ENCODE results near the gene TLR10.
"Not testable (repeated sequence)": the region's sequence is repeated elsewhere in the genome, so short reads cannot be mapped to it uniquely, and the experiment has no call there.

TLR10 gene

GRCh38 chr4:38769857-38770256 is 12.9 kb downstream of the TLR10 start:
- Histone ChIP-seq H3K4me1 (ENCODE audit: insufficient read depth, low read length) (no peaks in the 10 kb centered on the region), H3K9me3 (ENCODE audit: low read length) (no peaks in the 10 kb centered on the region), H3K36me3 (ENCODE audit: insufficient read depth, low read length) (no peaks in the 10 kb centered on the region), H3K4me3 (ENCODE audit: low read length) (no peak overlapping the region), H2AFZ (ENCODE audit: low read depth, low read length) (no peak overlapping the region), H3K27me3 (ENCODE audit: insufficient read depth, low read length) (no peaks in the 10 kb centered on the region)

- H3K4me1 ChIP-seq (ENCODE audit: insufficient read depth, low read length), result no peaks in the 10 kb centered on the region
Measured at GRCh38 chr4:38769441-38769840, 13.3 kb downstream of the TLR10 start.

GRCh38 chr4:38768968-38769394 is 13.8 kb downstream of the TLR10 start:
- no peaks in the 10 kb centered on the region for H3K36me3 ChIP-seq (ENCODE audit: insufficient read depth, low read length)
- H3K4me3 ChIP-seq (ENCODE audit: low read length), result no peak overlapping the region
- no peaks in the 10 kb centered on the region for H3K27me3 ChIP-seq (ENCODE audit: insufficient read depth, low read length)
- no peaks in the 10 kb centered on the region for H3K4me1 ChIP-seq (ENCODE audit: insufficient read depth, low read length)
- no peak overlapping the region for H2AFZ ChIP-seq (ENCODE audit: low read depth, low read length)
- no peaks in the 10 kb centered on the region for H3K9me3 ChIP-seq (ENCODE audit: low read length)

More at GRCh38 chr4:38769441-38769840, 13.3 kb downstream of the TLR10 start:
- Histone ChIP-seq H3K36me3 (ENCODE audit: insufficient read depth, low read length) (no peaks in the 10 kb centered on the region), H3K27me3 (ENCODE audit: insufficient read depth, low read length) (no peaks in the 10 kb centered on the region), H2AFZ (ENCODE audit: low read depth, low read length) (no peak overlapping the region), H3K4me3 (ENCODE audit: low read length) (no peak overlapping the region), H3K9me3 (ENCODE audit: low read length) (no peaks in the 10 kb centered on the region)

GRCh38 chr4:38766940-38767339 is 15.8 kb downstream of the TLR10 start:
- H3K36me3 ChIP-seq (ENCODE audit: insufficient read depth, low read length); H3K4me3 ChIP-seq (ENCODE audit: low read length); H3K4me1 ChIP-seq (ENCODE audit: insufficient read depth, low read length); H2AFZ ChIP-seq (ENCODE audit: low read depth, low read length); H3K27me3 ChIP-seq (ENCODE audit: insufficient read depth, low read length); H3K9me3 ChIP-seq (ENCODE audit: low read length): not testable (repeated sequence)

DNA sequence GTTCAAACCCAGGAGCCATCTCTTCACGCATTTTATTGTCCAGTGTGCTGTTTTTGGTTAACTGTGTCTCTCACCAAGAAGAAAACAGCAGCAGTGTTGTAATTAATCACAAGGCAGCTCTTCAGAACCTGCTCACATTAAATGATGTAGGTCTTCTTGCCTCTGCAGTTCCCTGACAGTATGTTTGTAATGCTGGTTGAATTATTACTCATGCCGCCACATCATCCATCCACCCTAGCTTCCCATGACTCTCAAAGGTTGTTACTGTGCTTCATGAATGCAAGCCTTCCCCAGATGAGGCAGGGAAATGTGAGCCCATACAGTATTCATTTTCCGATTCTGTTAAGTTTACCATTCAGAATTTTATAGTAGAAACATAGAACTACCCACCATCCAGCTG is 17.4 kb downstream of the TLR10 start:
- Histone ChIP-seq H3K36me3 (ENCODE audit: insufficient read depth, low read length) (no peaks in the 10 kb centered on the region), H3K4me3 (ENCODE audit: low read length) (no peak overlapping the region), H3K4me1 (ENCODE audit: insufficient read depth, low read length) (no peaks in the 10 kb centered on the region), H3K27me3 (ENCODE audit: insufficient read depth, low read length) (no peaks in the 10 kb centered on the region), H3K9me3 (ENCODE audit: low read length) (no peaks in the 10 kb centered on the region), H2AFZ (ENCODE audit: low read depth, low read length) (no peak overlapping the region)

DNA sequence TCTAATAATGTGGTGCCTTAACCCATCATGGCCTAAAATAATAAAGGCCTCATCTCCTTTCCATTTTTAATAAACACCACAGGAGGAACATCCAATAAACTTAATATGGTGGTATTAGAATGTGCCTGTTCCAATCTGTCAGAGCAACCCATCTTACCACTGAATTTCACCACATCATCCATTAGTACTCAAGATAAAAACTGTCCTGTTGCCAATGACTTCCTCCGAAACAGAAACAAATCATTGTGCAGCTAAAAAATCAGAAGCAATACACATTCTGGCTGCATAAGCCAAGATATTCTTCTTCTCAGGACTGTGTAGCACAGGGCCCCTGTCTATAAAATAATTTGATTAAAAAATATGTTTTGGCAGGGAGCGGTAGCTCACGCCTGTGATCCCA is 18.5 kb downstream of the TLR10 start:
- no peaks in the 10 kb centered on the region for H3K9me3 ChIP-seq (ENCODE audit: low read length)

GRCh38 chr4:38762560-38762959 is 20.2 kb downstream of the TLR10 start:
- Histone ChIP-seq H2AFZ (ENCODE audit: low read depth, low read length) (no peak overlapping the region), H3K4me3 (ENCODE audit: low read length) (no peak overlapping the region), H3K4me1 (ENCODE audit: insufficient read depth, low read length) (no peaks in the 10 kb centered on the region), H3K9me3 (ENCODE audit: low read length) (no peaks in the 10 kb centered on the region), H3K27me3 (ENCODE audit: insufficient read depth, low read length) (no peaks in the 10 kb centered on the region), H3K36me3 (ENCODE audit: insufficient read depth, low read length) (no peaks in the 10 kb centered on the region)

More for the DNA sequence above, 18.5 kb downstream of the TLR10 start:
- H3K4me3 ChIP-seq (ENCODE audit: low read length), result no peak overlapping the region
- no peaks in the 10 kb centered on the region for H3K27me3 ChIP-seq (ENCODE audit: insufficient read depth, low read length)
- H2AFZ ChIP-seq (ENCODE audit: low read depth, low read length), result no peak overlapping the region
- H3K36me3 ChIP-seq (ENCODE audit: insufficient read depth, low read length), result no peaks in the 10 kb centered on the region
- H3K4me1 ChIP-seq (ENCODE audit: insufficient read depth, low read length), result no peaks in the 10 kb centered on the region

DNA sequence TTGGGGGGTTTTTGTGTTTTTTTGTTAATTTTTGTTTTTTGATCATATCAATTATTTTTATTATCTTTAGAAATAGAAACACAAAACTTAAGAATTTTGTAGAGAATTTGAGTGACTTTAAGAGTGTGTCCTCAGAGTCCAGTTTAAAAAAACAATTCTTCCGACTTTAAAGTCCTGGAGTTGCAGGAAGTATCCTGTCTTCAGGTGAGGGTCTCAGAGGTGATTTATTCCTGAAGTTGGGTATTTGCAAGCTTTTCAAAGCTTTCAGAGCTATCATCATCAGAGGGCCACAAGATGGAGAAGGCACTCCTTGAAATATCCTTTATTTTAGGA is 23.0 kb downstream of the TLR10 start:
- H2AFZ ChIP-seq (ENCODE audit: low read depth, low read length), result no peak overlapping the region
- no peaks in the 10 kb centered on the region for H3K9me3 ChIP-seq (ENCODE audit: low read length)
- no peaks in the 10 kb centered on the region for H3K36me3 ChIP-seq (ENCODE audit: insufficient read depth, low read length)
- H3K4me3 ChIP-seq (ENCODE audit: low read length), result no peak overlapping the region
- H3K27me3 ChIP-seq (ENCODE audit: insufficient read depth, low read length), result no peaks in the 10 kb centered on the region
- no peaks in the 10 kb centered on the region for H3K4me1 ChIP-seq (ENCODE audit: insufficient read depth, low read length)

DNA sequence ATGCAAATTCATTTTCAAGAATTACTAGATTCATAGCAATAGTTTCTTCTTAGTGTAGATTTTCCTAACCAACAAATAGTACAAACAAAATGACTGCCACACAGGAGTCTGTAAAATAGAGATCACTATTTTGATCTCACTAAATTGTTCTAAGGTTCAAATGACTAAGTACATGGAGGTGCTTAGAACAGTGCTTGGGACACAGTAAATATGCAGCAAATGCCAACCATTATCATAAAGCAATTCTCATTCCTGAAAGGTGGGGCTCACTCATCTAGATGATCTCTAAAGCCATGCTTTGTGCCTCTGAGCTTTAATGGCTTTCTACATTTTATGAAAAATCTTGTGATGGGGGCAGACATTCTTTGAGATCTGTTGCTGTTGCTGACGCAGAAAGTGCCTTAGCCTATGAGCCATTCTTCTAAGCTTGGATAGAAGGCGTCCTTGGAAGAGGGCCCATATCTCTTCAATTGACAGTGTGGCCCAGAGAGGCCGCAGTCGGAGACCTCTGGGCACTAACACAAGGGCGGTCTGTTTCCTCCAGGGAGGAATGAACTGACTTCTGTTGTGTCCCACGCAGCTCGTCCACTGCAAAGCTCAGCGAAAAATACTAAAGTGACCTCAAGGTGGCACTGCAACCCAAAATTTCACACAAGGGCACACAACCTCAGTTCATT is 23.5 kb downstream of the TLR10 start:
- Histone ChIP-seq H3K36me3 (ENCODE audit: insufficient read depth, low read length) (no peaks in the 10 kb centered on the region), H3K4me1 (ENCODE audit: insufficient read depth, low read length) (no peaks in the 10 kb centered on the region), H3K4me3 (ENCODE audit: low read length) (no peak overlapping the region), H3K27me3 (ENCODE audit: insufficient read depth, low read length) (no peaks in the 10 kb centered on the region), H2AFZ (ENCODE audit: low read depth, low read length) (peak overlapping the region; percentile 11), H3K9me3 (ENCODE audit: low read length) (no peaks in the 10 kb centered on the region)

- no peak overlapping the region for H3K4me3 ChIP-seq (ENCODE audit: low read length)
- no peaks in the 10 kb centered on the region for H3K36me3 ChIP-seq (ENCODE audit: insufficient read depth, low read length)
- H3K27me3 ChIP-seq (ENCODE audit: insufficient read depth, low read length), result no peaks in the 10 kb centered on the region
- H3K4me1 ChIP-seq (ENCODE audit: insufficient read depth, low read length), result peaks cover 5% of the 10 kb centered on the region
- H2AFZ ChIP-seq (ENCODE audit: low read depth, low read length), result no peak overlapping the region
- no peaks in the 10 kb centered on the region for H3K9me3 ChIP-seq (ENCODE audit: low read length)
Measured at GRCh38 chr4:38757945-38758600, 24.7 kb downstream of the TLR10 start.

- Histone ChIP-seq H3K4me1 (ENCODE audit: insufficient read depth, low read length) (peaks cover 25% of the 10 kb centered on the region), H3K27me3 (ENCODE audit: insufficient read depth, low read length) (no peaks in the 10 kb centered on the region), H3K4me3 (ENCODE audit: low read length) (no peak overlapping the region), H3K36me3 (ENCODE audit: insufficient read depth, low read length) (no peaks in the 10 kb centered on the region), H2AFZ (ENCODE audit: low read depth, low read length) (peak overlapping the region; percentile 42), H3K9me3 (ENCODE audit: low read length) (no peaks in the 10 kb centered on the region)
Measured at GRCh38 chr4:38752941-38753806, 29.6 kb downstream of the TLR10 start.

DNA sequence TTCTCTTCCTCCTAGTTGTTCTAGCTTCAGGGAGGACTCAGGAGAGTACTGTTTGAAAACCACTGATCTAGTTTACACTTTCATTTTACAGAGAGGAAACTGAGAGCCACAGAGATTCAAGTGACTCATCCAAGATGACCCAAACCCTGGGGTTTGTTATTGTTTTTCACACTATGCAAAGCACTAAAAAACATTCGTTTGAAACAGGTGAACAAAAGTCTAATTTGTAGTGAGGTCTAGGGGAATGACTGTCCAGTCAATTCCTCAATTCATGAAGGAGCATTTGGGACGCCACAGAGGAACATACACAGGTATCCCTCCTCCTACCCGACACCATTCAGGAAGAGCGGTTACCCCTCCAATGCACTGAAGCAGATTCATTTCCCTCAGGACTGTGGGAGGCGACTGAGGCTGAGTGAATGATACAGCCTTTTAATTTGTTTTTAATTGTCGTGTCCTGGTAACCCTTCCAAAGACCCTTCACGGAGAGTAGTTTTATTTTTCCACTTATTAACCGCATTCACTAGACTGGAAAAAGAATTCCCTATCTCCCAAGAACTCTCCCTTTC is 30.3 kb downstream of the TLR10 start:
- no peak overlapping the region for H3K4me3 ChIP-seq (ENCODE audit: low read length)
- peak overlapping the region; percentile 42 for H2AFZ ChIP-seq (ENCODE audit: low read depth, low read length)
- no peaks in the 10 kb centered on the region for H3K27me3 ChIP-seq (ENCODE audit: insufficient read depth, low read length)

More for the DNA sequence above, 30.3 kb downstream of the TLR10 start:
- peaks cover 5% of the 10 kb centered on the region for H3K9me3 ChIP-seq (ENCODE audit: low read length)
- H3K4me1 ChIP-seq (ENCODE audit: insufficient read depth, low read length), result peaks cover 25% of the 10 kb centered on the region
- no peaks in the 10 kb centered on the region for H3K36me3 ChIP-seq (ENCODE audit: insufficient read depth, low read length)

Data from neuron (in vitro differentiated cells).